G401 (cell line): ENCODE measurements around the gene WNK3. TPM values are rescaled to one million over a fixed set of nuclear protein-coding genes. Genes with fewer than 3 reads are reported as not detected.

Source experiments
- DNase-seq: peaks from one replicate; pipeline ENCODE4 v3.0.0-alpha.2; 2015; ENCODE audit warnings: low spot score
- in situ Hi-C: cut with HindIII; loops from 2 replicates; pipeline ENCODE4 v1.10.0; 2016; ENCODE audit warnings: low sequenced_read_pairs, mixed read lengths
- total RNA-seq: library from RNA; depleted of rRNA; stranded (reverse); fragments of >200 nt; shearing (Covaris generic); gene quantifications from 2 replicates; pipeline ENCODE4 v1.2.3, GENCODE V29; 2014; rRNA removed

WNK3 gene
- total RNA-seq, 1 experiment from 2014 or later: 5.2 TPM

GRCh38 chrX:54177306-54177705 is 180.5 kb downstream of the WNK3 start:
- DNase-seq: no peak

GRCh38 chrX:54173791-54174190 is 184.1 kb downstream of the WNK3 start:
- in situ Hi-C loops: no loop called here
- no peak for DNase-seq

More at GRCh38 chrX:54177306-54177705, 180.5 kb downstream of the WNK3 start:
- in situ Hi-C loops: no loop called here

GRCh38 chrX:54172455-54172854 is 185.4 kb downstream of the WNK3 start:
- in situ Hi-C loops: no loop called here
- no peak for DNase-seq

- in situ Hi-C loops: no loop called here
- DNase-seq: no peak
These were observed 186.2 kb downstream of the WNK3 start for GRCh38 chrX:54171527-54172250.

- no peak for DNase-seq
- in situ Hi-C loops: no loop called here
These were observed 186.8 kb downstream of the WNK3 start for GRCh38 chrX:54171091-54171490.

GRCh38 chrX:54166915-54167314 is 190.9 kb downstream of the WNK3 start:
- in situ Hi-C loops: no loop called here
- DNase-seq: no peak

GRCh38 chrX:54157561-54157960 is 200.3 kb downstream of the WNK3 start:
- in situ Hi-C loops: no loop called here
- DNase-seq: no peak

Other genes with a start within 250 kb of the WNK3 start
- 3.6 TPM in 2 replicates for gene FAM120C, start 174.8 kb downstream of the WNK3 start, total RNA-seq
- 30.9 and 38.0 TPM in 2 replicates for gene TSR2, start 82.4 kb upstream of the WNK3 start, total RNA-seq
- 20.2 and 31.5 TPM in 2 replicates for gene FGD1, start 138.2 kb upstream of the WNK3 start, total RNA-seq
- gene GNL3L, start 172.2 kb upstream of the WNK3 start, total RNA-seq: 13.0 and 18.5 TPM in 2 replicates